ENCODE measurements around the gene LRRK2.
"Not testable (repeated sequence)": the region's sequence is repeated elsewhere in the genome, so short reads cannot be mapped to it uniquely, and the experiment has no call there.

The LRRK2 gene

DNA sequence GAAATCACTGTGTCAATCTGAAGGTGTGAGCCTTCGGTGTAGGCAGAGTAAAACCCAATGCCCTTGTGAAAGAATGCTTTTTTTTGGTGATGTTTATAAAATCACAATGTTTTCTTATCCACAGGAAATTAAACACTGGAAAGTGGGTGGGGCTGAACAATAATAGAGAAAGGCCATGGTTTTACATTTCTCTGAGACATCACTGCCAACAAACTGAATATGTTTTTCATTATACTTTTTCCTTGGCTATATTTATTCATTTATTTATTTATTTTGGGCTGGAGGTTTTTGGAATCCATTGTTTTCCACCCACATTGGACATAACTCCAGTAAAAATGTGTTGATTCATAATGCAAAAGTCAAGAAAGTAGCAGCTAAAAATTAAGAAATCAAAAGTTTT is 16.9 kb downstream of the LRRK2 start:
- no peaks in the 10 kb centered on the region; the same call in 1 of the 2 replicates for H3K4me1 ChIP-seq (ENCODE audit: low read length)
- no peak overlapping the region for H3K4me2 ChIP-seq (ENCODE audit: low read depth, low read length)
- no peak overlapping the region for H3K4me3 ChIP-seq (ENCODE audit: low read length)
- H3K27ac ChIP-seq (ENCODE audit: low read length): no peak overlapping the region
- TF ChIP-seq EZH2 (optimal IDR thresholded peaks at IDR 0.05; ENCODE audit: low read depth, low read length) (no peak), CTCF (IDR thresholded peaks at IDR 0.05; ENCODE audit: low read length) (no peak), EZH2phosphoT487 (IDR thresholded peaks at IDR 0.05; ENCODE audit: low read length) (no peak)
- H3K79me2 ChIP-seq (ENCODE audit: low read length): no peaks in the 10 kb centered on the region
- H4K20me1 ChIP-seq (ENCODE audit: insufficient read depth, low read length): no peaks in the 10 kb centered on the region
- no peaks in the 10 kb centered on the region for H3K9me3 ChIP-seq (replicated peaks; ENCODE audit: insufficient read depth, low read length)
- H3K9ac ChIP-seq (ENCODE audit: low read length): no peak overlapping the region
- H2AFZ ChIP-seq (ENCODE audit: low read length): no peak overlapping the region
- H3K36me3 ChIP-seq (replicated peaks; ENCODE audit: insufficient read depth, low read length): no peaks in the 10 kb centered on the region
- no peaks in the 10 kb centered on the region for H3K27me3 ChIP-seq (replicated peaks; ENCODE audit: insufficient read depth, low read length)
- H3K9me2 ChIP-seq (replicated peaks; ENCODE audit: insufficient read depth, low read length): no peaks in the 10 kb centered on the region
- no peak for DNase-seq
- no peaks in the 10 kb centered on the region for H3F3A ChIP-seq (ENCODE audit: insufficient read depth, low read length)

DNA sequence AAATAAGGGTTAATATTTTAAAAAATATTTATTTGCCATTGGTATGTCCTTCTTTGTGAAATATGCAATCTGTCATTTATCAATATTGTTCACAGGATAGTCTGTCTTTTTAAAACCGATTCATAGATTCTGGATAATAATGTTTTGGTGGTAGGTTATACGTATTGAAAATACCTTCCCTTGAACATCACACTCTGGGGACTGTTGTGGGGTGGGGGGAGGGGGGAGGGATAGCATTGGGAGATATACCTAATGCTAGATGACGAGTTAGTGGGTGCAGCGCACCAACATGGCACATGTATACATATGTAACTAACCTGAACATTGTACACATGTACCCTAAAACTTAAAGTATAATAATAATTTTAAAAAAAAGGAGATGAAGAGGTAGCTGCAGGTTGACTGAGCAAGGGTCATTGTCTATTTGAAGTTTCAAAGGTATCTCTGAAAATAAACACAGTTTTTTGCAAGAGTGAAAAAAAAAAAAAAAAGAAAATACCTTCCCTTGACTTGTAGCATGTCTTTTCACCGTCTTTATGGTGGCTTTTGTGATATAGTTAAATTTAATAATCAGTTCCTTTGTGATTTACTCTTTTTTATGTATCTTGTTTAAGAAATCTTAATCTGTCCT is 19.8 kb downstream of the LRRK2 start:
- H3K4me3 ChIP-seq (ENCODE audit: low read length); H3K9ac ChIP-seq (ENCODE audit: low read length); H3K36me3 ChIP-seq (replicated peaks; ENCODE audit: insufficient read depth, low read length); H4K20me1 ChIP-seq (ENCODE audit: insufficient read depth, low read length); H3K9me2 ChIP-seq (replicated peaks; ENCODE audit: insufficient read depth, low read length); H3K79me2 ChIP-seq (ENCODE audit: low read length); H3K9me3 ChIP-seq (replicated peaks; ENCODE audit: insufficient read depth, low read length); H3K4me2 ChIP-seq (ENCODE audit: low read depth, low read length); H3K27me3 ChIP-seq (replicated peaks; ENCODE audit: insufficient read depth, low read length); H3K27ac ChIP-seq (ENCODE audit: low read length); H2AFZ ChIP-seq (ENCODE audit: low read length); DNase-seq; H3F3A ChIP-seq (ENCODE audit: insufficient read depth, low read length); H3K4me1 ChIP-seq (ENCODE audit: low read length): not testable (repeated sequence)

DNA sequence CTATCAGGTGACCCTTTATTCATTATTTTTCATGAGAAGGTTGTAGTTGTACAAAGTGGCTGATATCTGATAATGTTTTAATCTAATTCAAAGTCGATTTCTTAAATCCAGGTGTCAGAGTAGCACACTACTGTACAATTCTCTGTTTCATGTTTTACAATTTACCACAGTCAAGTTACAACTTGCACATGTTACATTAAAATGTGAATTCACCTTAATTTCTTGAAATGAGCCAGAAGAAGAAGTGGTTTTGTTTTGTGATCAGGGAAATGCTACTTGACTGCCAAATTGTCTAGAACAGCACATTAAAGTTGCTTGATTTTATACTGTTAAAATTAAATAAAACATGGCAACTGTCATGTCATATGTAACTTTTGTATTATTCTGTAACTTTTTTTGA is 23.2 kb downstream of the LRRK2 start:
- Histone ChIP-seq H3K4me1 (ENCODE audit: low read length) (no peaks in the 10 kb centered on the region; the same call in 1 of the 2 replicates), H3K27me3 (replicated peaks; ENCODE audit: insufficient read depth, low read length) (no peaks in the 10 kb centered on the region), H2AFZ (ENCODE audit: low read length) (no peak overlapping the region), H3F3A (ENCODE audit: insufficient read depth, low read length) (no peaks in the 10 kb centered on the region), H3K9me2 (replicated peaks; ENCODE audit: insufficient read depth, low read length) (no peaks in the 10 kb centered on the region), H3K9ac (ENCODE audit: low read length) (no peak overlapping the region), H3K79me2 (ENCODE audit: low read length) (no peaks in the 10 kb centered on the region), H3K9me3 (replicated peaks; ENCODE audit: insufficient read depth, low read length) (no peaks in the 10 kb centered on the region), H3K36me3 (replicated peaks; ENCODE audit: insufficient read depth, low read length) (no peaks in the 10 kb centered on the region), H3K4me2 (ENCODE audit: low read depth, low read length) (no peak overlapping the region), H4K20me1 (ENCODE audit: insufficient read depth, low read length) (no peaks in the 10 kb centered on the region), H3K27ac (ENCODE audit: low read length) (no peak overlapping the region), H3K4me3 (ENCODE audit: low read length) (no peak overlapping the region)
- no peak for TF ChIP-seq CTCF (IDR thresholded peaks at IDR 0.05; ENCODE audit: low read length)
- DNase-seq: no peak

- H3K27ac ChIP-seq (ENCODE audit: low read length): no peak overlapping the region
- H3K4me2 ChIP-seq (ENCODE audit: low read depth, low read length): no peak overlapping the region
- DNase-seq: no peak
Observed at GRCh38 chr12:40248585-40249297, 23.9 kb downstream of the LRRK2 start.

GRCh38 chr12:40250652-40251051 is 25.9 kb downstream of the LRRK2 start:
- H3K9me3 ChIP-seq (replicated peaks; ENCODE audit: insufficient read depth, low read length); H3K4me3 ChIP-seq (ENCODE audit: low read length); H3F3A ChIP-seq (ENCODE audit: insufficient read depth, low read length); H3K27ac ChIP-seq (ENCODE audit: low read length); H3K79me2 ChIP-seq (ENCODE audit: low read length); H3K36me3 ChIP-seq (replicated peaks; ENCODE audit: insufficient read depth, low read length); H3K27me3 ChIP-seq (replicated peaks; ENCODE audit: insufficient read depth, low read length); H4K20me1 ChIP-seq (ENCODE audit: insufficient read depth, low read length); H2AFZ ChIP-seq (ENCODE audit: low read length); H3K4me2 ChIP-seq (ENCODE audit: low read depth, low read length); H3K4me1 ChIP-seq (ENCODE audit: low read length); DNase-seq; H3K9me2 ChIP-seq (replicated peaks; ENCODE audit: insufficient read depth, low read length); H3K9ac ChIP-seq (ENCODE audit: low read length): not testable (repeated sequence)

More at GRCh38 chr12:40248585-40249297, 23.9 kb downstream of the LRRK2 start:
- H3K9ac ChIP-seq (ENCODE audit: low read length): no peak overlapping the region
- no peaks in the 10 kb centered on the region for H3K9me2 ChIP-seq (replicated peaks; ENCODE audit: insufficient read depth, low read length)
- no peaks in the 10 kb centered on the region for H3K4me1 ChIP-seq (ENCODE audit: low read length)
- H4K20me1 ChIP-seq (ENCODE audit: insufficient read depth, low read length): no peaks in the 10 kb centered on the region
- no peaks in the 10 kb centered on the region for H3K27me3 ChIP-seq (replicated peaks; ENCODE audit: insufficient read depth, low read length)
- H2AFZ ChIP-seq (ENCODE audit: low read length): no peak overlapping the region
- H3K36me3 ChIP-seq (replicated peaks; ENCODE audit: insufficient read depth, low read length): no peaks in the 10 kb centered on the region
- no peak for TF ChIP-seq CTCF (IDR thresholded peaks at IDR 0.05; ENCODE audit: low read length)
- TF ChIP-seq EZH2 (optimal IDR thresholded peaks at IDR 0.05; ENCODE audit: low read depth, low read length): no peak
- no peak for TF ChIP-seq EZH2phosphoT487 (IDR thresholded peaks at IDR 0.05; ENCODE audit: low read length)
- H3K4me3 ChIP-seq (ENCODE audit: low read length): no peak overlapping the region
- H3K9me3 ChIP-seq (replicated peaks; ENCODE audit: insufficient read depth, low read length): no peaks in the 10 kb centered on the region
- no peaks in the 10 kb centered on the region for H3K79me2 ChIP-seq (ENCODE audit: low read length)
- no peaks in the 10 kb centered on the region for H3F3A ChIP-seq (ENCODE audit: insufficient read depth, low read length)

All from MM.1S (cell line).